Panc1 (cell line): ENCODE data around the gene KRTAP1-1. TPM values are rescaled to one million over a fixed set of nuclear protein-coding genes. Genes with fewer than 3 reads are reported as not detected.
"Not testable (repeated sequence)": the region's sequence is repeated elsewhere in the genome, so short reads cannot be mapped to it uniquely, and the experiment has no call there.

Experiments used
- ATAC-seq: fragments of 200-7000 bp; cut with Tn5 transposase; 2 replicates; pipeline ENCODE4 v1.9.1; 2020; ENCODE audit warnings: mild to moderate bottlenecking, moderate library complexity
- BruUV-seq: library from RNA; stranded (reverse); fragments of 400-500 nt; replicated peaks from 2 replicates; lab custom pipeline; 2021; lab: Mats Ljungman, UMichigan
- CTCF ChIA-PET: fragments of 300-600 bp; sonication (Branson Sonifier 250); formaldehyde crosslinking; loops from one replicate; lab custom pipeline; 2022; ENCODE audit warnings: antibody characterized with exemption; lab: Charles Lee
- POLR2A ChIA-PET: fragments of 300-600 bp; sonication (Branson Sonifier 250); formaldehyde crosslinking; loops from one replicate; lab custom pipeline; 2022; ENCODE audit warnings: antibody characterized with exemption; lab: Charles Lee
- DNase-seq: peaks from one replicate; pipeline ENCODE4 v3.0.0-alpha.2; 2010; ENCODE audit warnings: low read depth, low spot score
- H3K27ac ChIP-seq: 2 replicates; pipeline ENCODE4 v1.5.1; 2011; ENCODE audit warnings: mild to moderate bottlenecking, low read length, inconsistent platforms
- H3K27me3 ChIP-seq: fragments of 200-500 bp; sonication (Bioruptor generic); 2 replicates; pipeline ENCODE4 v1.6.0; 2014; ENCODE audit warnings: low read length, inconsistent platforms; ENCODE audit not compliant: control insufficient read depth, insufficient read depth
- H3K36me3 ChIP-seq: fragments of 200-500 bp; sonication (Bioruptor generic); 2 replicates; pipeline ENCODE4 v1.5.1; 2014; ENCODE audit warnings: inconsistent platforms, mild to moderate bottlenecking, low read length, moderate library complexity; ENCODE audit not compliant: control insufficient read depth, insufficient read depth
- H3K4me1 ChIP-seq: 2 replicates; pipeline ENCODE4 v1.5.1; 2011; ENCODE audit warnings: inconsistent platforms, mild to moderate bottlenecking, low read length, moderate library complexity; ENCODE audit not compliant: control insufficient read depth, insufficient read depth
- H3K4me3 ChIP-seq, 2 experiments: 2 replicates each; pipeline ENCODE4 v1.5.1; 2011 to 2012; ENCODE audit warnings: low read depth in 2 of 2, low read length in 2 of 2, mild to moderate bottlenecking in 2 of 2, inconsistent platforms in 1 of 2, moderate library complexity in 1 of 2
- H3K9me3 ChIP-seq: fragments of 200-500 bp; sonication (Bioruptor generic); 2 replicates; pipeline ENCODE4 v1.5.1; 2014; ENCODE audit warnings: low read depth, mild to moderate bottlenecking, inconsistent platforms, low read length, moderate library complexity; ENCODE audit not compliant: control insufficient read depth, insufficient read depth
- POLR2AphosphoS5 ChIP-seq: IDR thresholded peaks from 2 replicates; pipeline ENCODE4 v1.6.1; 2012; ENCODE audit warnings: mild to moderate bottlenecking, low read depth, low read length, moderate library complexity
- SIN3A ChIP-seq: IDR thresholded peaks from 2 replicates; pipeline ENCODE4 v1.6.1; 2012; ENCODE audit warnings: low read depth, mild to moderate bottlenecking, low read length, moderate library complexity, borderline replicate concordance; ENCODE audit not compliant: insufficient read depth
- TCF7L2 ChIP-seq: IDR thresholded peaks from 2 replicates; pipeline ENCODE4 v1.6.1; 2011; ENCODE audit warnings: mild to moderate bottlenecking, low read depth, low read length, inconsistent platforms
- in situ Hi-C: cut with HindIII; loops from 2 replicates; pipeline ENCODE4 v1.10.0; 2016; ENCODE audit warnings: low sequenced_read_pairs, low pct_unique_long_range_greater_than_20kb
- intact Hi-C: fragments of 100-400 bp; cut with micrococcal nuclease; formaldehyde crosslinking; loops from one replicate; pipeline ENCODE4 v1.10.0; 2022; ENCODE audit not compliant: unreplicated experiment
- total RNA-seq: library from RNA; stranded (reverse); gene quantifications from one replicate; pipeline ENCODE4 v1.2.1, GENCODE V29; 2021; ENCODE audit not compliant: unreplicated experiment
- TF ChIP-seq, protein P1 (sequence below): fragments of 450-650 bp; IDR thresholded peaks from 2 replicates; pipeline ENCODE4 v1.5.1; 2017; ENCODE audit warnings: mild to moderate bottlenecking
- TF ChIP-seq, protein P2 (sequence below), 2 experiments: IDR thresholded peaks; 2 replicates each; pipeline ENCODE4 v1.6.1; 2011 to 2012; ENCODE audit warnings: low read depth in 2 of 2, control low read depth in 1 of 2, low read length in 1 of 2, mild to moderate bottlenecking in 1 of 2, moderate library complexity in 1 of 2; ENCODE audit not compliant: insufficient read depth in 1 of 2

KRTAP1-1 gene
- total RNA-seq, 1 experiment from 2014 or later = not detected

DNA sequence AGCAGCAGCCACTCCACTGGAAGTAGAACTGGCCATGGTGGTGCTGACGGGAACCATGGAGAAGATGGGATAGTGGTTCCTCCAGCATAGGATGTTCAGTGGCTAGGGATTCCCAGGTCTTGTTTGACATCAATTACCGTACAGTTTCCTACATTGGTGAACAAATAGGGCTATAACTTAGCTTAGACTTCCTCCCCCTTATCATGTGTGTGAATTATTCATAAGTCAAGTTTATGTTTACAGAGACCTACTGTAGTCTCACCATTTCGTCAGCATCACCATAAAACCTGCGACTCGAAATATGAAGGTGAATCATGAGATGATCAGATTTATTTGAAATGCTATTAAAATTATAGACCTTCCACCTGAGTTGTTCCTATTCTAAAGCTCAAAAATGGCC is 17.5 kb upstream of the KRTAP1-1 start:
- in situ Hi-C loops (no loop called here), intact Hi-C loops (no loop called here)
- POLR2A ChIA-PET = no interaction called here
- CTCF ChIA-PET = interaction anchor here (0.6 kb wide), 1 partner anchor 97 kb away, joined by 4 read pairs; no protein-coding TSS in a partner anchor
- Histone ChIP-seq H3K27ac (no peak overlapping the region), H3K9me3 (no peaks in the 10 kb centered on the region), H3K4me3 (no peak overlapping the region), H3K4me1 (no peaks in the 10 kb centered on the region), H3K27me3 (no peaks in the 10 kb centered on the region), H3K36me3 (no peaks in the 10 kb centered on the region)
- TF ChIP-seq, protein P1, sequence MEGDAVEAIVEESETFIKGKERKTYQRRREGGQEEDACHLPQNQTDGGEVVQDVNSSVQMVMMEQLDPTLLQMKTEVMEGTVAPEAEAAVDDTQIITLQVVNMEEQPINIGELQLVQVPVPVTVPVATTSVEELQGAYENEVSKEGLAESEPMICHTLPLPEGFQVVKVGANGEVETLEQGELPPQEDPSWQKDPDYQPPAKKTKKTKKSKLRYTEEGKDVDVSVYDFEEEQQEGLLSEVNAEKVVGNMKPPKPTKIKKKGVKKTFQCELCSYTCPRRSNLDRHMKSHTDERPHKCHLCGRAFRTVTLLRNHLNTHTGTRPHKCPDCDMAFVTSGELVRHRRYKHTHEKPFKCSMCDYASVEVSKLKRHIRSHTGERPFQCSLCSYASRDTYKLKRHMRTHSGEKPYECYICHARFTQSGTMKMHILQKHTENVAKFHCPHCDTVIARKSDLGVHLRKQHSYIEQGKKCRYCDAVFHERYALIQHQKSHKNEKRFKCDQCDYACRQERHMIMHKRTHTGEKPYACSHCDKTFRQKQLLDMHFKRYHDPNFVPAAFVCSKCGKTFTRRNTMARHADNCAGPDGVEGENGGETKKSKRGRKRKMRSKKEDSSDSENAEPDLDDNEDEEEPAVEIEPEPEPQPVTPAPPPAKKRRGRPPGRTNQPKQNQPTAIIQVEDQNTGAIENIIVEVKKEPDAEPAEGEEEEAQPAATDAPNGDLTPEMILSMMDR = no peak
- TF ChIP-seq SIN3A (no peak), POLR2AphosphoS5 (no peak), TCF7L2 (no peak)
- TF ChIP-seq, protein P2, sequence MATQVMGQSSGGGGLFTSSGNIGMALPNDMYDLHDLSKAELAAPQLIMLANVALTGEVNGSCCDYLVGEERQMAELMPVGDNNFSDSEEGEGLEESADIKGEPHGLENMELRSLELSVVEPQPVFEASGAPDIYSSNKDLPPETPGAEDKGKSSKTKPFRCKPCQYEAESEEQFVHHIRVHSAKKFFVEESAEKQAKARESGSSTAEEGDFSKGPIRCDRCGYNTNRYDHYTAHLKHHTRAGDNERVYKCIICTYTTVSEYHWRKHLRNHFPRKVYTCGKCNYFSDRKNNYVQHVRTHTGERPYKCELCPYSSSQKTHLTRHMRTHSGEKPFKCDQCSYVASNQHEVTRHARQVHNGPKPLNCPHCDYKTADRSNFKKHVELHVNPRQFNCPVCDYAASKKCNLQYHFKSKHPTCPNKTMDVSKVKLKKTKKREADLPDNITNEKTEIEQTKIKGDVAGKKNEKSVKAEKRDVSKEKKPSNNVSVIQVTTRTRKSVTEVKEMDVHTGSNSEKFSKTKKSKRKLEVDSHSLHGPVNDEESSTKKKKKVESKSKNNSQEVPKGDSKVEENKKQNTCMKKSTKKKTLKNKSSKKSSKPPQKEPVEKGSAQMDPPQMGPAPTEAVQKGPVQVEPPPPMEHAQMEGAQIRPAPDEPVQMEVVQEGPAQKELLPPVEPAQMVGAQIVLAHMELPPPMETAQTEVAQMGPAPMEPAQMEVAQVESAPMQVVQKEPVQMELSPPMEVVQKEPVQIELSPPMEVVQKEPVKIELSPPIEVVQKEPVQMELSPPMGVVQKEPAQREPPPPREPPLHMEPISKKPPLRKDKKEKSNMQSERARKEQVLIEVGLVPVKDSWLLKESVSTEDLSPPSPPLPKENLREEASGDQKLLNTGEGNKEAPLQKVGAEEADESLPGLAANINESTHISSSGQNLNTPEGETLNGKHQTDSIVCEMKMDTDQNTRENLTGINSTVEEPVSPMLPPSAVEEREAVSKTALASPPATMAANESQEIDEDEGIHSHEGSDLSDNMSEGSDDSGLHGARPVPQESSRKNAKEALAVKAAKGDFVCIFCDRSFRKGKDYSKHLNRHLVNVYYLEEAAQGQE (IDR thresholded peaks at IDR 0.05; ENCODE audit: insufficient read depth in 1 of 2, low read depth in 2 of 2, low read length in 1 of 2) = no peak
- DNase-seq = no peak
- BruUV-seq = no TSS peak
- no peak for ATAC-seq

DNA sequence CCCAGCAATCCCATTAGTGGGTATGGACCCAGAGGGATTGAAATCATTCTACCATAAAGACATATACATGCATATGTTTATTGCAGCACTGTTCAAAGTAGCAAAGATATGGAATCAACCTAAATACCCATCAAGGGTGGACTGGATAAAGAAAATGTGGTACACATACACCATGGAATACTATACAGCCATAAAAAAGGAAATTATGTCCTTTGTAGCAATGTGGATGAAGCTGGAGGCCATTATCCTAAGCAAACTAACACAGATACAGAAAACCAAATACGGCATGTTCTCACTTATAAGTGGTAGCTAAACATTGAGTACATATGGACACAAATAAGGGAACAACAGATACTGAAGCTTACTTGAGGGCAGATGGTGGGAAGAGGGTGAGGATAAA is 16.3 kb upstream of the KRTAP1-1 start:
- ChIA-PET CTCF (no interaction called here), POLR2A (no interaction called here)
- H3K27ac ChIP-seq = no peak overlapping the region
- ATAC-seq = no peak
- BruUV-seq = no TSS peak
- H3K9me3 ChIP-seq = no peaks in the 10 kb centered on the region
- no peaks in the 10 kb centered on the region for H3K27me3 ChIP-seq
- no peaks in the 10 kb centered on the region for H3K36me3 ChIP-seq
- intact Hi-C loops (no loop called here), in situ Hi-C loops (no loop called here)
- no peaks in the 10 kb centered on the region for H3K4me1 ChIP-seq
- no peak for DNase-seq
- no peak overlapping the region for H3K4me3 ChIP-seq
- TF ChIP-seq POLR2AphosphoS5 (no peak), TCF7L2 (no peak), SIN3A (no peak)
- TF ChIP-seq, protein P2 (IDR thresholded peaks at IDR 0.05; ENCODE audit: insufficient read depth in 1 of 2, low read depth in 2 of 2, low read length in 1 of 2) = no peak
- TF ChIP-seq, protein P1 = no peak

DNA sequence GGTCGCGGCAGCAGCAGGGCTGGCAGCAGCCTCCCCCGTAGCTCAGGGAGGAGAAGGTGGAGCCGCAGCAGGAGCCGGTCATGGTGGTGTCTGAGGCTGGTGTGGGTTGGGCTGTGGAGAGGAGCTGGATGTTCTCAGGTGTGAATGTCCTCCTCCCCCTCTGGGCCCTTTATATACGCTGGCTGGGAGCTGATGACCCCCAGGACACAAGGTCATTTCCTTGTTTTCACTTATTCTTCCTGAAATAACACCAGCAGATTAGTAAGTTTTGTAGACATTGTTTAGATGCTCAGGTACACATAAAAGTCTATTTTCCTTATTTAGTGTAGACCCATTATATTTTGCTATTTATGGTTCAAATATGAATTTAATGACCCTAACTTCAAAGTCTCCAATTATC is 13.9 kb upstream of the KRTAP1-1 start, which contains the start of gene KRTAP2-2:
TSS of gene KRTAP2-2 (minus strand) at position 101 of the 400 bp plus-strand sequence. CDS start at position 82, 19 bp downstream.
- DNase-seq, CTCF ChIA-PET, H3K9me3 ChIP-seq, BruUV-seq, ATAC-seq, intact Hi-C loops, H3K27ac ChIP-seq, H3K4me3 ChIP-seq, H3K4me1 ChIP-seq, H3K27me3 ChIP-seq, H3K36me3 ChIP-seq, in situ Hi-C loops, POLR2A ChIA-PET: not testable (repeated sequence)

DNA sequence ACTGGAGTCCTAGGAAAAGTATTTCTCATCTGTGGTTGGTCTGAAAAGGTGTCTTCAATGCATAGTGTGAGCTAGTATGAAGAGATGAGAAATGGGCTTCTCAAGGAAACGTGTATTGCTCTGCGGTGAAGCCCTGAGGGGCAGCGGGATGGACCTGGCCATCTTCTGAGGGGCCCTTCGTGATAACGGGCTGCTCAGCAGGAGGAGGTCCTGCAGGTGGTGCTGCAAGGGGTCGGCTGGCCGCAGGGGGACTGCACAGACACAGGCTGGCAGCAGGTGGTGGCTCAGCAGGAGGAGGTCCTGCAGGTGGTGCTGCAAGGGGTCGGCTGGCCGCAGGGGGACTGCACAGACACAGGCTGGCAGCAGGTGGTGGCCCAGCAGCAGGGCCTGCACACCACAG is 13.3 kb upstream of the KRTAP1-1 start:
- H3K36me3 ChIP-seq, H3K27me3 ChIP-seq, BruUV-seq, CTCF ChIA-PET, H3K4me1 ChIP-seq, POLR2A ChIA-PET, intact Hi-C loops, H3K4me3 ChIP-seq, H3K27ac ChIP-seq, ATAC-seq, H3K9me3 ChIP-seq, in situ Hi-C loops, DNase-seq: not testable (repeated sequence)
